Skeletal muscle cell (primary cell): ENCODE results near the gene ANKHD1.
"Not testable (repeated sequence)": the region's sequence is repeated elsewhere in the genome, so short reads cannot be mapped to it uniquely, and the experiment has no call there.

Experiments
- DNase-seq: peaks from one replicate; pipeline ENCODE4 v3.0.0-alpha.2; 2010; ENCODE audit warnings: low read depth
- H3K4me3 ChIP-seq: 2 replicates; pipeline ENCODE4 v1.5.1; 2011; ENCODE audit warnings: low read depth, mild to moderate bottlenecking, control low read depth, low read length, moderate library complexity

Gene ANKHD1

GRCh38 chr5:140571105-140571504 lies 169.5 kb downstream of the ANKHD1 start:
- DNase-seq: no peak

GRCh38 chr5:140573683-140574082 lies 172.1 kb downstream of the ANKHD1 start:
- DNase-seq: no peak
- no peak overlapping the region for H3K4me3 ChIP-seq

More at GRCh38 chr5:140571105-140571504, 169.5 kb downstream of the ANKHD1 start:
- no peak overlapping the region for H3K4me3 ChIP-seq

- no peak for DNase-seq
- no peak overlapping the region for H3K4me3 ChIP-seq
Observed at GRCh38 chr5:140574165-140574564, 172.5 kb downstream of the ANKHD1 start.

- H3K4me3 ChIP-seq: no peak overlapping the region
- no peak for DNase-seq
Observed at GRCh38 chr5:140575309-140575708, 173.7 kb downstream of the ANKHD1 start.

GRCh38 chr5:140576776-140577201 lies 175.2 kb downstream of the ANKHD1 start:
- DNase-seq: no peak

GRCh38 chr5:140579188-140579747 lies 177.6 kb downstream of the ANKHD1 start:
- DNase-seq, H3K4me3 ChIP-seq: not testable (repeated sequence)

More at GRCh38 chr5:140576776-140577201, 175.2 kb downstream of the ANKHD1 start:
- no peak overlapping the region for H3K4me3 ChIP-seq

- no peak for DNase-seq
- no peak overlapping the region for H3K4me3 ChIP-seq
Observed at GRCh38 chr5:140587495-140587894, 185.9 kb downstream of the ANKHD1 start.

GRCh38 chr5:140588311-140589070 lies 186.9 kb downstream of the ANKHD1 start:
- DNase-seq: no peak
- no peak overlapping the region for H3K4me3 ChIP-seq
